Vagina (tissue), 2 donors: ENCODE results near the gene CRLF1. TPM values are rescaled to one million over a fixed set of nuclear protein-coding genes. Genes with fewer than 3 reads are reported as not detected.

Experiments used
- DNase-seq, 2 donors: peaks; one replicate each; pipeline ENCODE4 v3.0.0-alpha.2; 2017; ENCODE audit errors: extremely low spot score in 2 of 2
- H3K27ac ChIP-seq: fragments of 200-600 bp; sonication (generic); one replicate; pipeline ENCODE4 v1.5.1; 2019
- H3K27me3 ChIP-seq: fragments of 200-600 bp; sonication (generic); one replicate; pipeline ENCODE4 v1.5.1; 2019
- H3K36me3 ChIP-seq, 2 donors: fragments of 200-600 bp; sonication (generic); one replicate each; pipeline ENCODE4 v1.5.1; 2017 to 2019
- H3K4me1 ChIP-seq: fragments of 200-600 bp; sonication (generic); one replicate; pipeline ENCODE4 v1.5.1; 2019
- H3K4me3 ChIP-seq, 2 donors: fragments of 200-600 bp; sonication (generic); 1 replicate in 1 of 2; 2 replicates in 1 of 2; pipeline ENCODE4 v1.5.1; 2016 to 2019
- H3K9me3 ChIP-seq: fragments of 200-600 bp; sonication (generic); one replicate; pipeline ENCODE4 v1.5.1; 2019
- POLR2A ChIP-seq, 2 donors: fragments of 450-650 bp; IDR thresholded peaks; one replicate each; pipeline ENCODE4 v1.6.1; 2017; ENCODE audit warnings: antibody characterized with exemption in 2 of 2, mild to moderate bottlenecking in 2 of 2, moderate library complexity in 2 of 2
- POLR2AphosphoS5 ChIP-seq, 2 donors: sonication (generic); formaldehyde crosslinking; IDR thresholded peaks; one replicate each; pipeline ENCODE4 v1.9.0; 2017; ENCODE audit warnings: antibody characterized with exemption in 2 of 2, mild to moderate bottlenecking in 2 of 2, low read depth in 1 of 2; ENCODE audit not compliant: insufficient read depth in 1 of 2
- intact Hi-C: fragments of 100-400 bp; cut with DNase I; formaldehyde crosslinking; loops from one replicate; pipeline ENCODE4 v1.15.1; 2023
- total RNA-seq: library from RNA; depleted of rRNA; stranded (reverse); fragments of >200 nt; gene quantifications from one replicate; pipeline ENCODE4 v1.2.3, GENCODE V29; 2016
- TF ChIP-seq, protein P1 (sequence below), 3 experiments: fragments of 450-650 bp in 2 of 3; fragments of 200-600 bp in 1 of 3; sonication (generic) in 1 of 3; IDR thresholded peaks; one replicate each; pipeline ENCODE4 v1.5.1; 2017 to 2019; ENCODE audit warnings: antibody characterized with exemption in 3 of 3, mild to moderate bottlenecking in 2 of 3, moderate library complexity in 2 of 3

Gene CRLF1
- total RNA-seq, 1 donor from 2014 or later, result 15.2 TPM

DNA sequence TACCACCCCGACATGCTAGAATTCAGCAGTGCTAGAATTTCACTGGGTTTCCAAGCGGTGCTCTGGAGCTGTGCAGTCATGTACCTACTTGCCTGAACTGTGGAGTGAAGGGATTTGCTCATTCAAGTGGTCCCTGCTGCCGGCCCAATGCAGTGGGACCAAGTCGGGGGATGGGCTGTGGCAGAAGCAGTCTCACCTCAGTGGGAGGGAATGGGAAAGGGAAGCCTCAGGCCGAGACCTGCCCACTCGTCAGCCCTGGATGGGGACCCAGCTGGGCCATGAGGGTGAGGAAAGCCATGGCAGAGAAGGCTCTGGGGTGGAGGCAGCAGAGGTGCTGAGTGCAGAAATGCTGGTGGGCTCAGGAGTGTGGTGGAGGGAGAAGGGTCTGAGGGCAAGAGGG is 45.1 kb upstream of the CRLF1 start:
- Histone ChIP-seq H3K27ac (peak overlapping the region; percentile 86), H3K9me3 (no peaks in the 10 kb centered on the region), H3K4me3 (no peak overlapping the region), H3K27me3 (no peaks in the 10 kb centered on the region), H3K36me3 (no peaks in the 10 kb centered on the region), H3K4me1 (peaks cover 36% of the 10 kb centered on the region)
- intact Hi-C loops, result no loop called here
- DNase-seq, result no peak
- no peak for TF ChIP-seq POLR2AphosphoS5 (IDR thresholded peaks at IDR 0.05; ENCODE audit: insufficient read depth in 1 of 2, low read depth in 1 of 2)
- TF ChIP-seq, protein P1, sequence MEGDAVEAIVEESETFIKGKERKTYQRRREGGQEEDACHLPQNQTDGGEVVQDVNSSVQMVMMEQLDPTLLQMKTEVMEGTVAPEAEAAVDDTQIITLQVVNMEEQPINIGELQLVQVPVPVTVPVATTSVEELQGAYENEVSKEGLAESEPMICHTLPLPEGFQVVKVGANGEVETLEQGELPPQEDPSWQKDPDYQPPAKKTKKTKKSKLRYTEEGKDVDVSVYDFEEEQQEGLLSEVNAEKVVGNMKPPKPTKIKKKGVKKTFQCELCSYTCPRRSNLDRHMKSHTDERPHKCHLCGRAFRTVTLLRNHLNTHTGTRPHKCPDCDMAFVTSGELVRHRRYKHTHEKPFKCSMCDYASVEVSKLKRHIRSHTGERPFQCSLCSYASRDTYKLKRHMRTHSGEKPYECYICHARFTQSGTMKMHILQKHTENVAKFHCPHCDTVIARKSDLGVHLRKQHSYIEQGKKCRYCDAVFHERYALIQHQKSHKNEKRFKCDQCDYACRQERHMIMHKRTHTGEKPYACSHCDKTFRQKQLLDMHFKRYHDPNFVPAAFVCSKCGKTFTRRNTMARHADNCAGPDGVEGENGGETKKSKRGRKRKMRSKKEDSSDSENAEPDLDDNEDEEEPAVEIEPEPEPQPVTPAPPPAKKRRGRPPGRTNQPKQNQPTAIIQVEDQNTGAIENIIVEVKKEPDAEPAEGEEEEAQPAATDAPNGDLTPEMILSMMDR (IDR thresholded peaks at IDR 0.05), result no peak
- no peak for TF ChIP-seq POLR2A (IDR thresholded peaks at IDR 0.05)

DNA sequence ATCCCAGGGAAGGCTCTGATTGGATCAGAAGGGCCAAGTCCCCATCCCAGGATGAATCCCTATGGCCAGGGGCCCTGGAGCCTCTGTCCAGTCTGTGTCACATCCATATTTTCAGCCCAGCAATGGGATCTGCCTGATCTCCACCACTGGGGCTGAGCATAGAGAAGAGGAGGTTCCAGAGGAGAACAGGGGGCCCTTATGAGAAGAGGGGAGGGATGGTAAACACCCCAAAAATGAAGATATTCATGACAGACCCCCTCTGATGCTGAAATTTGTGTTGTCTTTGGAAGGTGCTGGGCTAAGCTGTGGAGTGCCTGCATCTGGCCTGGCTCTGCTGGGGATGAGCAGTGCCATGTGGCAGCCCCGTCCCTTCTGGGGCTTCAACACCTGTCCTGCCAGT is 44.7 kb upstream of the CRLF1 start:
- intact Hi-C loops, result no loop called here
- TF ChIP-seq POLR2A (IDR thresholded peaks at IDR 0.05) (no peak), POLR2AphosphoS5 (IDR thresholded peaks at IDR 0.05; ENCODE audit: insufficient read depth in 1 of 2, low read depth in 1 of 2) (no peak)
- TF ChIP-seq, protein P1 (IDR thresholded peaks at IDR 0.05), result no peak
- no peaks in the 10 kb centered on the region for H3K36me3 ChIP-seq
- H3K4me3 ChIP-seq, result no peak overlapping the region
- peaks cover 36% of the 10 kb centered on the region for H3K4me1 ChIP-seq
- no peaks in the 10 kb centered on the region for H3K27me3 ChIP-seq
- peak overlapping the region; percentile 86 for H3K27ac ChIP-seq
- H3K9me3 ChIP-seq, result no peaks in the 10 kb centered on the region
- DNase-seq, result no peak

DNA sequence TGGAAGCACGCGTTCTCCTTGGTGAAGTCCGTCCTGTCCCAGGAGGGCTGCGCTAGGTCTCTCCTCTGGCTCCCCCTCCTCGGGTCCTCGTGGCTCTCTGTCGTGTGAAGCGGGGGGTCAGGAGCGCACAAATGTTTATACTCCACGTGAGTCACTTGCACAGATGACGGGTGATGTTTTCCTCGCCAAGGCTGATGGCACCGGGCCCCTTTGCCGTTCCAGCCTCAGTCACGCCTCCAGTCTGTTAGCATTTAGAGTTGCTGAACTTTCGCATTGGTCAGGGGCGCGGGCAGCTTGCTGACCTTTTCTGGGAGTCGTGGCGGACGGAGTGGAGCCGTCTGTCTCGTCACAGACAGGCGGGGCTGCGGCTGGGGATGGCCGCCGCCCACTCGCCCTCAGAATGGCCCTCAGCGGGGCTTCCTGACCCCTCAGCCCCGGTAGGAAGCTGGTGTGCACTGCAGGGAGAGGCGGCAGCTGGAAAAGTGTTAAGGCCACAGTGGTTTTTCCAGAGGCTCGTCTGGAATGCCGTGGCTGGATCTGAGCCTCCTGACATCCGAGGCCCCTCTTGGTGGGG is 44.0 kb upstream of the CRLF1 start:
- DNase-seq, result no peak
- H3K4me3 ChIP-seq, result peak overlapping the region; percentile 17 to 37
- no peaks in the 10 kb centered on the region for H3K9me3 ChIP-seq
- H3K27me3 ChIP-seq, result no peaks in the 10 kb centered on the region
- intact Hi-C loops, result no loop called here
- peak overlapping the region; percentile 86 for H3K27ac ChIP-seq
- peaks cover 36% of the 10 kb centered on the region for H3K4me1 ChIP-seq
- TF ChIP-seq, protein P1 (IDR thresholded peaks at IDR 0.05), result no peak
- peak; percentile 47 to 86 for TF ChIP-seq POLR2AphosphoS5 (IDR thresholded peaks at IDR 0.05; ENCODE audit: insufficient read depth in 1 of 2, low read depth in 1 of 2)
- H3K36me3 ChIP-seq, result no peaks in the 10 kb centered on the region

DNA sequence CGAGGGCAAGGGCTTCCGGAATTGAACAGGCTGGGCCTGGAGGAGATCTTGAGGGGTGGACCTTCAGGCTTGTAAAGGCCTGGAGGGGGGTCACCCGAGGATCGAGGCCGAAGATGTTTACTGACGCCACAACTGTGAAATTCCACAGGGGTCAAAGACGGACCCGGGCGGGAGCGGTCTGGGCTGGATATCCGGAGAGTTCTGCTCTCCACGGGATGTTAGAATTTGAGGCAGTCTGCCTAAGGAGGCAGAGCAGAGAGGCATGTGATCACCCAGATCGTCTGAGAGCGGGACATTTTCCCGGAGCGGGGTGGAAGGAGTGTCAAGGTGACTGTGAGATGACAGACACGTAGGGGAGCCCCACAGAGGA is 43.4 kb upstream of the CRLF1 start:
- Histone ChIP-seq H3K27ac (peak overlapping the region; percentile 86), H3K36me3 (no peaks in the 10 kb centered on the region), H3K27me3 (no peaks in the 10 kb centered on the region), H3K9me3 (no peaks in the 10 kb centered on the region), H3K4me1 (peaks cover 39% of the 10 kb centered on the region), H3K4me3 (peak overlapping the region; percentile 17 to 37)
- intact Hi-C loops, result no loop called here
- TF ChIP-seq POLR2A (IDR thresholded peaks at IDR 0.05), result no peak
- no peak for TF ChIP-seq POLR2AphosphoS5 (IDR thresholded peaks at IDR 0.05; ENCODE audit: insufficient read depth in 1 of 2, low read depth in 1 of 2)
- TF ChIP-seq, protein P1 (IDR thresholded peaks at IDR 0.05), result no peak
- no peak for DNase-seq

DNA sequence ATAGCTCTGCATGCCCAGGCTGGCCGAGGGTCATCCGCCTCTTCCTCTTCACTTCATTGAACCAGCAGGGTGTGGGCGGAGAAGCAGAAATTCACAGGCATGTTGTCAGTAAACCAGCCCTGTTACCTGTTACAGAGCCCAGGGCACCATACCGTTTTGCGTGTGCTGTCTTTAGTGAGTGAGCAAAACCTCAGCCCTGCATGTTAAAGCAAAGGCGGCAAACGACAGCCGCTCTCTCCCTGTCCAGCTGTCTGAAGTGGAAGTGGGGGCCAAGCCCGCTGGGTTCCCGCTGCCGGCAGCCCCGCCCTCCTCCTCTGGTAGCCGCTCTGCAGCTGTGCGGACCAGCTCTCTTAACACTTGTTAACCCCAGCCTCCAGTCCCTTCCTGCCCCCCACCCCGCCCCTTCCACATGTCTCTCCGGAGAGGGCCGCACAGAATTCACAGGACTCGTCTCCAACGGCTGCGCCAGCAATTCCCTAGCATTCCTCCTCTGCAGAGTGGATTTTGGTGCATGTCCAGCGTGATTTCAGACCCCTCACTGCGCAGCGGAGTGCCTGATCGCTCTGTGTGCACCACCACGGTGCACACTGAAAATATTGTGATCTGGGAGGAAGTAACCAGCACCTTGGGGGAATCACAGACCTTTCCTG is 42.9 kb upstream of the CRLF1 start:
- peak overlapping the region; percentile 17 to 37 for H3K4me3 ChIP-seq
- H3K4me1 ChIP-seq, result peaks cover 44% of the 10 kb centered on the region
- TF ChIP-seq POLR2AphosphoS5 (IDR thresholded peaks at IDR 0.05; ENCODE audit: insufficient read depth in 1 of 2, low read depth in 1 of 2) (no peak), POLR2A (IDR thresholded peaks at IDR 0.05) (no peak)
- TF ChIP-seq, protein P1 (IDR thresholded peaks at IDR 0.05), result no peak
- no peak for DNase-seq
- no peaks in the 10 kb centered on the region for H3K27me3 ChIP-seq
- H3K9me3 ChIP-seq, result no peaks in the 10 kb centered on the region
- intact Hi-C loops, result no loop called here
- no peaks in the 10 kb centered on the region for H3K36me3 ChIP-seq
- peak overlapping the region; percentile 86 for H3K27ac ChIP-seq
